HFFc6 (cell line): ENCODE measurements around the gene FANK1. TPM values are rescaled to one million over a fixed set of nuclear protein-coding genes. Genes with fewer than 3 reads are reported as not detected.

ENCODE experiments used
- DNase-seq: peaks from one replicate; pipeline ENCODE4 v3.0.0-alpha.2; 2018
- H3K27ac Mint-ChIP-seq: 2 replicates; pipeline ENCODE4 v1.8.0; 2020; ENCODE audit warnings: mild to moderate bottlenecking, mixed read lengths
- H3K27me3 Mint-ChIP-seq: 2 replicates; pipeline ENCODE4 v1.8.0; 2021; ENCODE audit warnings: mild to moderate bottlenecking, moderate library complexity, mixed read lengths; ENCODE audit not compliant: insufficient read depth
- H3K36me3 Mint-ChIP-seq: 2 replicates; pipeline ENCODE4 v1.8.0; 2021; ENCODE audit warnings: low read depth, mixed read lengths
- H3K4me1 Mint-ChIP-seq: 2 replicates; pipeline ENCODE4 v1.8.0; 2020; ENCODE audit warnings: low read depth, mixed read lengths
- H3K4me3 Mint-ChIP-seq: 2 replicates; pipeline ENCODE4 v1.8.0; 2020; ENCODE audit warnings: mild to moderate bottlenecking, moderate library complexity, mixed read lengths
- H3K9me3 Mint-ChIP-seq: 2 replicates; pipeline ENCODE4 v1.8.0; 2020; ENCODE audit warnings: mild to moderate bottlenecking, mixed read lengths
- total RNA-seq, 6 experiments: library from RNA; stranded (reverse); fragmentation: NEBNext Ultra II Directional; extraction: Animal tissue kit (Norgen Biotek cat#: 25700); gene quantifications; 2 replicates in 1 of 6; 3 replicates in 5 of 6; pipeline ENCODE4 v1.2.3, GENCODE V29; 2021
- TF ChIP-seq, protein P1 (sequence below): fragments of 200-600 bp; sonication (generic); IDR thresholded peaks from 2 replicates; pipeline ENCODE4 v1.5.0; 2021; ENCODE audit warnings: antibody characterized with exemption, mild to moderate bottlenecking

The FANK1 gene
- total RNA-seq, 6 experiments from 2014 or later = 0.50 to 1.4 (median 0.88) TPM

DNA sequence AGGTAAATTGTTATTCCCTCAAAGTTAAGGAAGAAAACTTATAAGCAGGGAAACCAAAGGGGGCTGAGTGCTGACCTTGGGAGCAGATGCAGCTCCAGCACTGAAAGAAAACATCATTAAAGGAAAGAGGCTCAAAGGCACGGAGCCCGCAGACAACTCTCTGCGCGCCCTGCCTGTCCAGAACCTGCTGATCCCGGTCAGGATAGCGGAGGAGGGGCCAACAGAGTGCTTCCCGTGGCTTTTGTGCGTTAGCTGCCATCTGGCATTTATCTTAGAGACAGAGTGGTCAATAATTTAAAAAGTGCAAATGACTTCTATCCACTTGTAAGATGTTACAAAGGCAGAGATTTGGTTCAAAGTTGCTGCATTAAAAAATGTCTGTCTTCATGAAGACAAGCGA lies 162.1 kb downstream of the FANK1 start:
- DNase-seq = no peak
- no peak overlapping the region for H3K27ac Mint-ChIP-seq
- H3K4me3 Mint-ChIP-seq = no peak overlapping the region
- no peaks in the 10 kb centered on the region for H3K36me3 Mint-ChIP-seq
- TF ChIP-seq, protein P1, sequence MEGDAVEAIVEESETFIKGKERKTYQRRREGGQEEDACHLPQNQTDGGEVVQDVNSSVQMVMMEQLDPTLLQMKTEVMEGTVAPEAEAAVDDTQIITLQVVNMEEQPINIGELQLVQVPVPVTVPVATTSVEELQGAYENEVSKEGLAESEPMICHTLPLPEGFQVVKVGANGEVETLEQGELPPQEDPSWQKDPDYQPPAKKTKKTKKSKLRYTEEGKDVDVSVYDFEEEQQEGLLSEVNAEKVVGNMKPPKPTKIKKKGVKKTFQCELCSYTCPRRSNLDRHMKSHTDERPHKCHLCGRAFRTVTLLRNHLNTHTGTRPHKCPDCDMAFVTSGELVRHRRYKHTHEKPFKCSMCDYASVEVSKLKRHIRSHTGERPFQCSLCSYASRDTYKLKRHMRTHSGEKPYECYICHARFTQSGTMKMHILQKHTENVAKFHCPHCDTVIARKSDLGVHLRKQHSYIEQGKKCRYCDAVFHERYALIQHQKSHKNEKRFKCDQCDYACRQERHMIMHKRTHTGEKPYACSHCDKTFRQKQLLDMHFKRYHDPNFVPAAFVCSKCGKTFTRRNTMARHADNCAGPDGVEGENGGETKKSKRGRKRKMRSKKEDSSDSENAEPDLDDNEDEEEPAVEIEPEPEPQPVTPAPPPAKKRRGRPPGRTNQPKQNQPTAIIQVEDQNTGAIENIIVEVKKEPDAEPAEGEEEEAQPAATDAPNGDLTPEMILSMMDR = no peak
- H3K27me3 Mint-ChIP-seq = peaks cover 12% of the 10 kb centered on the region
- no peaks in the 10 kb centered on the region for H3K9me3 Mint-ChIP-seq
- H3K4me1 Mint-ChIP-seq = peaks cover 47% of the 10 kb centered on the region

Other genes with a start within 250 kb of the FANK1 start
- not detected for gene TEX36, start 213.4 kb upstream of the FANK1 start, total RNA-seq
- 10 to 100 TPM; 19.0 to 21.9 (median 20.2) TPM for gene EDRF1, start 176.9 kb upstream of the FANK1 start, total RNA-seq
- gene MMP21, start 120.7 kb upstream of the FANK1 start, total RNA-seq = not detected
- 100 to 1,000 TPM in 1 of 6 experiments, 10 to 100 TPM in 5; 84.9 to 102 (median 91.4) TPM for gene UROS, start 73.3 kb upstream of the FANK1 start, total RNA-seq
- gene BCCIP, start 73.0 kb upstream of the FANK1 start, total RNA-seq = 10 to 100 TPM; 70.7 to 92.4 (median 88.0) TPM
- gene DHX32, start 15.3 kb upstream of the FANK1 start, total RNA-seq = 10 to 100 TPM; 18.6 to 22.4 (median 20.8) TPM